Heart left ventricle (tissue), 13 donors: Measurements from ENCODE around the gene C10orf53.

Source experiments
- POLR2A ChIP-seq, 2 donors: fragments of 450-650 bp; IDR thresholded peaks; one replicate each; pipeline ENCODE4 v1.6.1; 2017; ENCODE audit warnings: antibody characterized with exemption in 2 of 2, mild to moderate bottlenecking in 2 of 2, moderate library complexity in 2 of 2
- TF ChIP-seq, protein P1 (sequence below), 12 donors: fragments of 200-600 bp; sonication (generic) in 4 of 12; IDR thresholded peaks; one replicate each; pipeline versions ENCODE4 v1.5.0 to v1.8.0; 2018 to 2022; ENCODE audit warnings: antibody characterized with exemption in 12 of 12, mild to moderate bottlenecking in 5 of 12
- donor health status: ischemic (EF 13 %, LVEDD 7.1; RV severe dilation, severe dysfunction).
- donor health status: DM: no; HTN: yes; CAD: no.
- donor health status: DM: no; HTN: no; CAD: no.
- donor health status: ischemic (EF 25% LVEDD 6.9; RV normal size, moderate dysfunction).
- donor health status: ischemic (EF 25% LVEDD 5.7; RV mildly dilated, moderate dysfunction).
- donor health status: ischemic (EF 35%, LVEDD 5.7; RV mildly dilated, moderate dysfunction).
- donor health status: nonischemic (EF 11% LVEDD 7.7; RV severe dilation, severe dysfunction).
- donor health status: DM: yes; HTN: yes; CAD: no.
- donor health status: PGD.
- donor health status: ischemic (EF 29% LVEDD 5.4; RV normal size, mild dysfunction).
- donor health status: nonischemic (EF 23%, LVEDD 6.1; RV moderate dilation, normal function).

DNA sequence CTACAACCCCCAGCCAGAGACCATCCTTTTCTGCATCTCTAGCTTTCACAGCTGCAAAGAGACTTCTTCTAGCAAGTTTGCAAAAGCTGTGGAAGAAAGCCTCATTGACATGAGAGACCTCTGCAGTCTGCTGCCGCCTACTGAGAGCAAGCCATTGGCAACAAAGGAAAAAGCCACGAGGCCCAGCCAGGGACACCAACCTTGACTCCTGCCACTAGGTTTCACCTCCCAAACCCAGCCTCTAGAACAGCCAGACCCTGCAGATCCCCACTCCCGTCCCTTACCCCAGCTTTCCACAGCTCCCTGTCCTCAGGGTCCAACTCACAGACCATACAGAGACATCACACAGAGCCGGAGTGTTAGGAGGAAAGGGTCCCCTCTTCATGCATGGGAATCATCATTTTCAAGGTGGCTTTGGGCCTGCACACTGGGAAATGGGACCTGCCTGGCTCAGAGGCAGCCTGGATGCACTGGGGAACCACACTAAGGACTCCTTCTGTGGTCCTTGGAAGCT, 14.6 kb upstream of the C10orf53 start:
- TF ChIP-seq POLR2A (IDR thresholded peaks at IDR 0.05), result no peak
- TF ChIP-seq, protein P1, sequence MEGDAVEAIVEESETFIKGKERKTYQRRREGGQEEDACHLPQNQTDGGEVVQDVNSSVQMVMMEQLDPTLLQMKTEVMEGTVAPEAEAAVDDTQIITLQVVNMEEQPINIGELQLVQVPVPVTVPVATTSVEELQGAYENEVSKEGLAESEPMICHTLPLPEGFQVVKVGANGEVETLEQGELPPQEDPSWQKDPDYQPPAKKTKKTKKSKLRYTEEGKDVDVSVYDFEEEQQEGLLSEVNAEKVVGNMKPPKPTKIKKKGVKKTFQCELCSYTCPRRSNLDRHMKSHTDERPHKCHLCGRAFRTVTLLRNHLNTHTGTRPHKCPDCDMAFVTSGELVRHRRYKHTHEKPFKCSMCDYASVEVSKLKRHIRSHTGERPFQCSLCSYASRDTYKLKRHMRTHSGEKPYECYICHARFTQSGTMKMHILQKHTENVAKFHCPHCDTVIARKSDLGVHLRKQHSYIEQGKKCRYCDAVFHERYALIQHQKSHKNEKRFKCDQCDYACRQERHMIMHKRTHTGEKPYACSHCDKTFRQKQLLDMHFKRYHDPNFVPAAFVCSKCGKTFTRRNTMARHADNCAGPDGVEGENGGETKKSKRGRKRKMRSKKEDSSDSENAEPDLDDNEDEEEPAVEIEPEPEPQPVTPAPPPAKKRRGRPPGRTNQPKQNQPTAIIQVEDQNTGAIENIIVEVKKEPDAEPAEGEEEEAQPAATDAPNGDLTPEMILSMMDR (IDR thresholded peaks at IDR 0.05), result no peak
